HepG2 (cell line): Measurements from ENCODE around the gene CLCN2. TPM values are rescaled to one million over a fixed set of nuclear protein-coding genes. Genes with fewer than 3 reads are reported as not detected.

Experiments
- ATAC-seq: fragments of 200-7000 bp; cut with Tn5 transposase; 3 replicates; pipeline ENCODE4 v1.9.1; 2020; ENCODE audit warnings: mild to moderate bottlenecking, moderate library complexity
- BruUV-seq: library from RNA; stranded (reverse); fragments of 400-500 nt; replicated peaks from 2 replicates; lab custom pipeline; 2021; lab: Mats Ljungman, UMichigan
- CTCF ChIA-PET: fragments of 300-600 bp; formaldehyde crosslinking; extraction: SDS; loops from one replicate; lab custom pipeline; 2021; ENCODE audit warnings: low total read pairs, inconsistent platforms, low intra/inter-chr PET ratio; lab: Yijun Ruan, JAX
- POLR2A ChIA-PET: fragments of 350-600 bp; sonication (Branson Sonifier 250); formaldehyde crosslinking; loops from one replicate; lab custom pipeline; 2020; ENCODE audit warnings: antibody characterized with exemption, inconsistent platforms; lab: Yijun Ruan, JAX
- DNase-seq: peaks from one replicate; pipeline ENCODE4 v3.0.0-alpha.2; 2015; ENCODE audit warnings: low spot score
- FAIRE-seq: peaks from 3 replicates; lab custom pipeline; 2011; peaks lifted over from hg19 to GRCh38; lab: Jason Lieb, UNC
- H2AFZ ChIP-seq: one replicate; pipeline ENCODE4 v1.6.1; 2011; ENCODE audit warnings: low read length, inconsistent platforms
- H3K27ac ChIP-seq: fragments of 300-600 bp; 3 replicates; pipeline ENCODE4 v1.8.0; 2011; ENCODE audit warnings: mixed run types, mild to moderate bottlenecking, mixed read lengths, low read length, inconsistent platforms; ENCODE audit not compliant: insufficient read depth; ENCODE audit errors: extremely low read length
- H3K27me3 ChIP-seq, 2 experiments: fragments of 200-600 bp in 1 of 2; 2 replicates in 1 of 2; 3 replicates in 1 of 2; pipeline versions ENCODE4 v1.6.0 to v1.8.0; 2011; ENCODE audit warnings: low read length in 2 of 2, mild to moderate bottlenecking in 2 of 2, moderate library complexity in 2 of 2, inconsistent platforms in 1 of 2; ENCODE audit not compliant: insufficient read depth in 2 of 2, control insufficient read depth in 1 of 2
- H3K36me3 ChIP-seq, 2 experiments: fragments of 200-600 bp in 1 of 2; replicated peaks in 1 of 2; 2 replicates in 1 of 2; 3 replicates in 1 of 2; pipeline versions ENCODE4 v1.5.1 to v1.8.0; 2011; ENCODE audit warnings: low read length in 2 of 2, inconsistent platforms in 1 of 2; ENCODE audit not compliant: insufficient read depth in 2 of 2, control insufficient read depth in 1 of 2
- H3K4me1 ChIP-seq: 2 replicates; pipeline ENCODE4 v1.5.1; 2012; ENCODE audit warnings: low read length, inconsistent platforms; ENCODE audit not compliant: insufficient read depth
- H3K4me2 ChIP-seq: 2 replicates; pipeline ENCODE4 v1.6.0; 2011; ENCODE audit warnings: low read depth, low read length, inconsistent platforms
- H3K4me3 ChIP-seq, 3 experiments: fragments of 200-600 bp in 1 of 3; sonication (generic), shearing (Covaris generic) in 1 of 3; replicated peaks in 1 of 3; 2 replicates each; pipeline ENCODE4 v1.5.1; 2011 to 2016; ENCODE audit warnings: low read length in 3 of 3, inconsistent platforms in 2 of 3, low read depth in 2 of 3, mild to moderate bottlenecking in 2 of 3, control low read depth in 1 of 3, mixed read lengths in 1 of 3; ENCODE audit not compliant: insufficient read depth in 1 of 3
- H3K79me2 ChIP-seq: one replicate; pipeline ENCODE4 v1.6.1; 2011; ENCODE audit warnings: low read length, inconsistent platforms; ENCODE audit not compliant: insufficient read depth
- H3K9ac ChIP-seq: 2 replicates; pipeline ENCODE4 v1.6.0; 2011; ENCODE audit warnings: mild to moderate bottlenecking, low read depth, low read length, inconsistent platforms; ENCODE audit not compliant: insufficient read depth
- H3K9me3 ChIP-seq: 2 replicates; pipeline ENCODE4 v1.5.1; 2012; ENCODE audit warnings: mild to moderate bottlenecking, low read length
- H4K20me1 ChIP-seq: 2 replicates; pipeline ENCODE4 v1.6.0; 2011; ENCODE audit warnings: inconsistent platforms, mild to moderate bottlenecking, low read length, moderate library complexity; ENCODE audit not compliant: insufficient read depth
- CHCHD3 ChIP-seq: sonication (generic); formaldehyde crosslinking; IDR thresholded peaks from 2 replicates; pipeline ENCODE4 v1.8.0; 2022; ENCODE audit warnings: mild to moderate bottlenecking, missing genetic modification reagents, moderate library complexity
- FOXK2 ChIP-seq: fragments of 450-650 bp; IDR thresholded peaks from 2 replicates; pipeline ENCODE4 v1.6.1; 2016
- KDM3A ChIP-seq: IDR thresholded peaks from 2 replicates; pipeline ENCODE4 v1.6.1; 2018; ENCODE audit warnings: low read depth, missing compliant biosample characterization
- MXI1 ChIP-seq: IDR thresholded peaks from 3 replicates; pipeline ENCODE4 v1.6.1; 2012; ENCODE audit warnings: low read depth, low read length, inconsistent platforms, borderline replicate concordance
- REPIN1 ChIP-seq: sonication (generic); formaldehyde crosslinking; IDR thresholded peaks from 2 replicates; pipeline ENCODE4 v1.8.0; 2022; ENCODE audit warnings: missing genetic modification reagents, low read depth, mild to moderate bottlenecking, borderline replicate concordance
- SMARCC2 ChIP-seq: fragments of 450-650 bp; IDR thresholded peaks from 2 replicates; pipeline ENCODE4 v1.6.1; 2017; ENCODE audit warnings: antibody characterized with exemption, mild to moderate bottlenecking
- SMARCE1 ChIP-seq: fragments of 450-650 bp; IDR thresholded peaks from 2 replicates; pipeline ENCODE4 v1.6.1; 2017; ENCODE audit warnings: borderline replicate concordance
- ZFP82 ChIP-seq: sonication (generic); formaldehyde crosslinking; IDR thresholded peaks from 2 replicates; pipeline ENCODE4 v1.5.1; 2020; ENCODE audit warnings: mild to moderate bottlenecking, missing genetic modification reagents, borderline replicate concordance
- ZMYM2 ChIP-seq: sonication (generic); formaldehyde crosslinking; IDR thresholded peaks from 2 replicates; pipeline ENCODE4 v1.8.0; 2022; ENCODE audit warnings: mild to moderate bottlenecking, missing genetic modification reagents
- WGBS: methylation state at CpG from one replicate; pipeline ENCODE4 v1.1.6; 2017; ENCODE audit warnings: low lambda C conversion rate; 5-methylcytosine and 5-hydroxymethylcytosine counted together
- in situ Hi-C: cut with HindIII; loops from 2 replicates; pipeline ENCODE4 v1.10.0; 2017; ENCODE audit warnings: low pct_unique_long_range_greater_than_20kb; ENCODE audit not compliant: extremely low pct_ligation_motif_present
- intact Hi-C: fragments of 100-400 bp; cut with micrococcal nuclease; formaldehyde crosslinking; loops from one replicate; pipeline ENCODE4 v1.10.0; 2022; ENCODE audit not compliant: unreplicated experiment
- polyA plus RNA-seq, 8 experiments: library from polyadenylated mRNA; depleted of rRNA in 3 of 8; stranded (reverse) in 7 of 8; unstranded in 1 of 8; fragments of >200 nt; fragmentation: Illumina TruSeq in 4 of 8; extraction: Trizol in 4 of 8; gene quantifications; 2 replicates each; pipeline versions ENCODE4 v1.2.1 to v1.2.3, GENCODE V29; 2011 to 2016; ENCODE audit warnings: low read depth in 4 of 8, missing spikeins in 1 of 8, mixed read lengths in 1 of 8; ENCODE audit not compliant: insufficient read depth in 1 of 8
- total RNA-seq, 5 experiments: library from RNA; depleted of rRNA; stranded (reverse); fragments of >200 nt; fragmentation: Illumina TruSeq; extraction: Trizol; gene quantifications; 2 replicates each; pipeline ENCODE4 v1.2.3, GENCODE V29; 2016; ENCODE audit warnings: low read depth in 1 of 5
- TF ChIP-seq, protein P1 (sequence below): sonication (generic); formaldehyde crosslinking; IDR thresholded peaks from 2 replicates; pipeline ENCODE4 v1.8.0; 2022; ENCODE audit warnings: missing genetic modification reagents, mild to moderate bottlenecking, moderate library complexity, borderline replicate concordance
- TF ChIP-seq, protein P2 (sequence below): fragments of 450-650 bp; IDR thresholded peaks from 2 replicates; pipeline ENCODE4 v1.6.1; 2017; ENCODE audit warnings: mild to moderate bottlenecking
- TF ChIP-seq, protein P3 (sequence below): sonication (generic); formaldehyde crosslinking; IDR thresholded peaks from 2 replicates; pipeline ENCODE4 v1.9.0; 2021; ENCODE audit warnings: mild to moderate bottlenecking, missing genetic modification reagents

Gene CLCN2
- total and polyA plus RNA-seq, 2 of the 13 experiments (the other 11 are each of a cell fraction or from before 2014, with no cell fraction given) = 11.4 to 13.5 TPM

- H3K27me3 ChIP-seq = no peaks in the 10 kb centered on the region
- no peak overlapping the region for H3K4me2 ChIP-seq
- no peak overlapping the region for H3K27ac ChIP-seq
- no peak for ATAC-seq
- no peak overlapping the region for H3K9ac ChIP-seq
- FAIRE-seq = no peak
- H3K4me1 ChIP-seq = peaks cover 22% of the 10 kb centered on the region
- no peaks in the 10 kb centered on the region for H3K9me3 ChIP-seq
- in situ Hi-C loops = no loop called here
- CTCF ChIA-PET = no interaction called here
- H3K36me3 ChIP-seq = peaks cover 4 to 16% of the 10 kb centered on the region in 2 experiments; a peak in 4 of 5 replicates
- intact Hi-C loops = no loop called here
- no peak overlapping the region for H2AFZ ChIP-seq
- no peaks in the 10 kb centered on the region for H4K20me1 ChIP-seq
- H3K4me3 ChIP-seq = no peak overlapping the region
- DNase-seq = no peak
- peaks cover 8% of the 10 kb centered on the region for H3K79me2 ChIP-seq
- 88% methylated on average over 7 of the region's 7 CpGs for WGBS
- BruUV-seq = no TSS peak
- POLR2A ChIA-PET = no interaction called here
- TF ChIP-seq, protein P1, sequence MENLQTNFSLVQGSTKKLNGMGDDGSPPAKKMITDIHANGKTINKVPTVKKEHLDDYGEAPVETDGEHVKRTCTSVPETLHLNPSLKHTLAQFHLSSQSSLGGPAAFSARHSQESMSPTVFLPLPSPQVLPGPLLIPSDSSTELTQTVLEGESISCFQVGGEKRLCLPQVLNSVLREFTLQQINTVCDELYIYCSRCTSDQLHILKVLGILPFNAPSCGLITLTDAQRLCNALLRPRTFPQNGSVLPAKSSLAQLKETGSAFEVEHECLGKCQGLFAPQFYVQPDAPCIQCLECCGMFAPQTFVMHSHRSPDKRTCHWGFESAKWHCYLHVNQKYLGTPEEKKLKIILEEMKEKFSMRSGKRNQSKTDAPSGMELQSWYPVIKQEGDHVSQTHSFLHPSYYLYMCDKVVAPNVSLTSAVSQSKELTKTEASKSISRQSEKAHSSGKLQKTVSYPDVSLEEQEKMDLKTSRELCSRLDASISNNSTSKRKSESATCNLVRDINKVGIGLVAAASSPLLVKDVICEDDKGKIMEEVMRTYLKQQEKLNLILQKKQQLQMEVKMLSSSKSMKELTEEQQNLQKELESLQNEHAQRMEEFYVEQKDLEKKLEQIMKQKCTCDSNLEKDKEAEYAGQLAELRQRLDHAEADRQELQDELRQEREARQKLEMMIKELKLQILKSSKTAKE (CRISPR knock-in tag) = no peak
- TF ChIP-seq REPIN1 (CRISPR knock-in tag) (no peak), CHCHD3 (CRISPR knock-in tag) (no peak), SMARCE1 (no peak), MXI1 (no peak), ZMYM2 (CRISPR knock-in tag) (no peak), FOXK2 (no peak), SMARCC2 (no peak), ZFP82 (CRISPR knock-in tag) (no peak), KDM3A (CRISPR knock-in tag) (no peak)
- TF ChIP-seq, protein P2, sequence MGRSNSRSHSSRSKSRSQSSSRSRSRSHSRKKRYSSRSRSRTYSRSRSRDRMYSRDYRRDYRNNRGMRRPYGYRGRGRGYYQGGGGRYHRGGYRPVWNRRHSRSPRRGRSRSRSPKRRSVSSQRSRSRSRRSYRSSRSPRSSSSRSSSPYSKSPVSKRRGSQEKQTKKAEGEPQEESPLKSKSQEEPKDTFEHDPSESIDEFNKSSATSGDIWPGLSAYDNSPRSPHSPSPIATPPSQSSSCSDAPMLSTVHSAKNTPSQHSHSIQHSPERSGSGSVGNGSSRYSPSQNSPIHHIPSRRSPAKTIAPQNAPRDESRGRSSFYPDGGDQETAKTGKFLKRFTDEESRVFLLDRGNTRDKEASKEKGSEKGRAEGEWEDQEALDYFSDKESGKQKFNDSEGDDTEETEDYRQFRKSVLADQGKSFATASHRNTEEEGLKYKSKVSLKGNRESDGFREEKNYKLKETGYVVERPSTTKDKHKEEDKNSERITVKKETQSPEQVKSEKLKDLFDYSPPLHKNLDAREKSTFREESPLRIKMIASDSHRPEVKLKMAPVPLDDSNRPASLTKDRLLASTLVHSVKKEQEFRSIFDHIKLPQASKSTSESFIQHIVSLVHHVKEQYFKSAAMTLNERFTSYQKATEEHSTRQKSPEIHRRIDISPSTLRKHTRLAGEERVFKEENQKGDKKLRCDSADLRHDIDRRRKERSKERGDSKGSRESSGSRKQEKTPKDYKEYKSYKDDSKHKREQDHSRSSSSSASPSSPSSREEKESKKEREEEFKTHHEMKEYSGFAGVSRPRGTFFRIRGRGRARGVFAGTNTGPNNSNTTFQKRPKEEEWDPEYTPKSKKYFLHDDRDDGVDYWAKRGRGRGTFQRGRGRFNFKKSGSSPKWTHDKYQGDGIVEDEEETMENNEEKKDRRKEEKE = no peak
- TF ChIP-seq, protein P3, sequence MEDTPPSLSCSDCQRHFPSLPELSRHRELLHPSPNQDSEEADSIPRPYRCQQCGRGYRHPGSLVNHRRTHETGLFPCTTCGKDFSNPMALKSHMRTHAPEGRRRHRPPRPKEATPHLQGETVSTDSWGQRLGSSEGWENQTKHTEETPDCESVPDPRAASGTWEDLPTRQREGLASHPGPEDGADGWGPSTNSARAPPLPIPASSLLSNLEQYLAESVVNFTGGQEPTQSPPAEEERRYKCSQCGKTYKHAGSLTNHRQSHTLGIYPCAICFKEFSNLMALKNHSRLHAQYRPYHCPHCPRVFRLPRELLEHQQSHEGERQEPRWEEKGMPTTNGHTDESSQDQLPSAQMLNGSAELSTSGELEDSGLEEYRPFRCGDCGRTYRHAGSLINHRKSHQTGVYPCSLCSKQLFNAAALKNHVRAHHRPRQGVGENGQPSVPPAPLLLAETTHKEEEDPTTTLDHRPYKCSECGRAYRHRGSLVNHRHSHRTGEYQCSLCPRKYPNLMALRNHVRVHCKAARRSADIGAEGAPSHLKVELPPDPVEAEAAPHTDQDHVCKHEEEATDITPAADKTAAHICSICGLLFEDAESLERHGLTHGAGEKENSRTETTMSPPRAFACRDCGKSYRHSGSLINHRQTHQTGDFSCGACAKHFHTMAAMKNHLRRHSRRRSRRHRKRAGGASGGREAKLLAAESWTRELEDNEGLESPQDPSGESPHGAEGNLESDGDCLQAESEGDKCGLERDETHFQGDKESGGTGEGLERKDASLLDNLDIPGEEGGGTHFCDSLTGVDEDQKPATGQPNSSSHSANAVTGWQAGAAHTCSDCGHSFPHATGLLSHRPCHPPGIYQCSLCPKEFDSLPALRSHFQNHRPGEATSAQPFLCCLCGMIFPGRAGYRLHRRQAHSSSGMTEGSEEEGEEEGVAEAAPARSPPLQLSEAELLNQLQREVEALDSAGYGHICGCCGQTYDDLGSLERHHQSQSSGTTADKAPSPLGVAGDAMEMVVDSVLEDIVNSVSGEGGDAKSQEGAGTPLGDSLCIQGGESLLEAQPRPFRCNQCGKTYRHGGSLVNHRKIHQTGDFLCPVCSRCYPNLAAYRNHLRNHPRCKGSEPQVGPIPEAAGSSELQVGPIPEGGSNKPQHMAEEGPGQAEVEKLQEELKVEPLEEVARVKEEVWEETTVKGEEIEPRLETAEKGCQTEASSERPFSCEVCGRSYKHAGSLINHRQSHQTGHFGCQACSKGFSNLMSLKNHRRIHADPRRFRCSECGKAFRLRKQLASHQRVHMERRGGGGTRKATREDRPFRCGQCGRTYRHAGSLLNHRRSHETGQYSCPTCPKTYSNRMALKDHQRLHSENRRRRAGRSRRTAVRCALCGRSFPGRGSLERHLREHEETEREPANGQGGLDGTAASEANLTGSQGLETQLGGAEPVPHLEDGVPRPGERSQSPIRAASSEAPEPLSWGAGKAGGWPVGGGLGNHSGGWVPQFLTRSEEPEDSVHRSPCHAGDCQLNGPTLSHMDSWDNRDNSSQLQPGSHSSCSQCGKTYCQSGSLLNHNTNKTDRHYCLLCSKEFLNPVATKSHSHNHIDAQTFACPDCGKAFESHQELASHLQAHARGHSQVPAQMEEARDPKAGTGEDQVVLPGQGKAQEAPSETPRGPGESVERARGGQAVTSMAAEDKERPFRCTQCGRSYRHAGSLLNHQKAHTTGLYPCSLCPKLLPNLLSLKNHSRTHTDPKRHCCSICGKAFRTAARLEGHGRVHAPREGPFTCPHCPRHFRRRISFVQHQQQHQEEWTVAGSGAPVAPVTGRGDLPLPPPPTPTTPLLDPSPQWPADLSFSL (CRISPR knock-in tag) = no peak
Observed at GRCh38 chr3:184341925-184342324, 19.5 kb downstream of the CLCN2 start.
